Measurements from ENCODE around the gene TCEAL7. TPM values are rescaled to one million over a fixed set of nuclear protein-coding genes. Genes with fewer than 3 reads are reported as not detected.
A peak's percentile ranks its signal among the peaks of the same experiment; 100 is the strongest.

Gene TCEAL7, protein sequence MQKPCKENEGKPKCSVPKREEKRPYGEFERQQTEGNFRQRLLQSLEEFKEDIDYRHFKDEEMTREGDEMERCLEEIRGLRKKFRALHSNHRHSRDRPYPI
- total RNA-seq (2021; ENCODE audit: unreplicated experiment) (not detected), Bru-seq, nascent RNA (percentile 8 among the genes with signal in this experiment), BruChase-seq, experiment 1, labeled RNA remaining after a 2-hour chase (not detected), BruChase-seq, experiment 2, labeled RNA remaining after a 6-hour chase (not detected)
- polyA plus RNA-seq (2012; ENCODE audit: insufficient read length) = not detected
- long read RNA-seq = 0 reads

DNA sequence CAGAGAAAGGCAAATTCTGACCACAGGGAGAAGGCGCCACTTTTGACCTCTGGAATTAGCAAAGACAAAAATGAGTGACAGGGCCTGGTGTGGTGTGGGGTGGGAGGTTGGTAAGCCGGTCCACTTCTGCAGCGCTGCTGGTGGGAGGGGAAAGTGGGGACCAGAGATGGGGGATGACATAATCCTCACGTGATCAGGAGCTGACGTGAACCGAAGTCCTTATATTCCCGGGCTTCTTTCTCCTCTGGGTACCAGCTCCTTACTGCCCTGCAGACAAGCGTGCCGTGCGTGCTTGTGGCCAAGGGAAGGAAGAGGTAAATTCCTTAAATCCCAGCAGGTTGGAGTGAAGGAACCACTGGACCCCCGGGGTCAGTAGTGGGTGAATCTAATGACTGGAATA lies at the start of gene TCEAL7:
Gene TCEAL7 (plus strand): TSS at position 249 of the 400 bp plus-strand sequence. CDS start 1,165 bp downstream, outside the sequence.
- Histone ChIP-seq H3K27ac (ENCODE audit: low read length) (no peak within 1 kb of the TSS), H3K4me3 (ENCODE audit: low read depth in 2 of 2, low read length in 2 of 2) (peak within 1 kb of the TSS in 1 of 2 experiments; percentile 7; a peak in 1 of 4 replicates), H3K4me1 (ENCODE audit: control insufficient read depth, insufficient read depth, low read length) (no peaks in the 10 kb centered on the region; the same call in 1 of the 2 replicates), H3K9me3 (ENCODE audit: control insufficient read depth, insufficient read depth, low read depth, low read length) (no peaks in the 10 kb centered on the region), H3K36me3 (ENCODE audit: control insufficient read depth, insufficient read depth, low read length) (no peaks in the 10 kb centered on the region), H3K27me3 (ENCODE audit: control insufficient read depth, insufficient read depth, low read length) (no peaks in the 10 kb centered on the region)
- intact Hi-C loops (cut with micrococcal nuclease; ENCODE audit: unreplicated experiment) (no loop called here), in situ Hi-C loops (cut with HindIII; ENCODE audit: low pct_unique_long_range_greater_than_20kb, low sequenced_read_pairs) (no loop called here)
- DNase-seq (ENCODE audit: low read depth, low spot score) (no peak), ATAC-seq (no peak)
- TF ChIP-seq POLR2AphosphoS5 (IDR thresholded peaks at IDR 0.05; ENCODE audit: low read depth, low read length) (no peak), SIN3A (IDR thresholded peaks at IDR 0.05; ENCODE audit: borderline replicate concordance, insufficient read depth, low read depth, low read length) (no peak), TCF7L2 (IDR thresholded peaks at IDR 0.05; ENCODE audit: low read depth, low read length) (no peak)
- TF ChIP-seq, protein P1, sequence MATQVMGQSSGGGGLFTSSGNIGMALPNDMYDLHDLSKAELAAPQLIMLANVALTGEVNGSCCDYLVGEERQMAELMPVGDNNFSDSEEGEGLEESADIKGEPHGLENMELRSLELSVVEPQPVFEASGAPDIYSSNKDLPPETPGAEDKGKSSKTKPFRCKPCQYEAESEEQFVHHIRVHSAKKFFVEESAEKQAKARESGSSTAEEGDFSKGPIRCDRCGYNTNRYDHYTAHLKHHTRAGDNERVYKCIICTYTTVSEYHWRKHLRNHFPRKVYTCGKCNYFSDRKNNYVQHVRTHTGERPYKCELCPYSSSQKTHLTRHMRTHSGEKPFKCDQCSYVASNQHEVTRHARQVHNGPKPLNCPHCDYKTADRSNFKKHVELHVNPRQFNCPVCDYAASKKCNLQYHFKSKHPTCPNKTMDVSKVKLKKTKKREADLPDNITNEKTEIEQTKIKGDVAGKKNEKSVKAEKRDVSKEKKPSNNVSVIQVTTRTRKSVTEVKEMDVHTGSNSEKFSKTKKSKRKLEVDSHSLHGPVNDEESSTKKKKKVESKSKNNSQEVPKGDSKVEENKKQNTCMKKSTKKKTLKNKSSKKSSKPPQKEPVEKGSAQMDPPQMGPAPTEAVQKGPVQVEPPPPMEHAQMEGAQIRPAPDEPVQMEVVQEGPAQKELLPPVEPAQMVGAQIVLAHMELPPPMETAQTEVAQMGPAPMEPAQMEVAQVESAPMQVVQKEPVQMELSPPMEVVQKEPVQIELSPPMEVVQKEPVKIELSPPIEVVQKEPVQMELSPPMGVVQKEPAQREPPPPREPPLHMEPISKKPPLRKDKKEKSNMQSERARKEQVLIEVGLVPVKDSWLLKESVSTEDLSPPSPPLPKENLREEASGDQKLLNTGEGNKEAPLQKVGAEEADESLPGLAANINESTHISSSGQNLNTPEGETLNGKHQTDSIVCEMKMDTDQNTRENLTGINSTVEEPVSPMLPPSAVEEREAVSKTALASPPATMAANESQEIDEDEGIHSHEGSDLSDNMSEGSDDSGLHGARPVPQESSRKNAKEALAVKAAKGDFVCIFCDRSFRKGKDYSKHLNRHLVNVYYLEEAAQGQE (IDR thresholded peaks at IDR 0.05; ENCODE audit: insufficient read depth in 1 of 2, low read depth in 2 of 2, low read length in 1 of 2) = no peak
- TF ChIP-seq, protein P2, sequence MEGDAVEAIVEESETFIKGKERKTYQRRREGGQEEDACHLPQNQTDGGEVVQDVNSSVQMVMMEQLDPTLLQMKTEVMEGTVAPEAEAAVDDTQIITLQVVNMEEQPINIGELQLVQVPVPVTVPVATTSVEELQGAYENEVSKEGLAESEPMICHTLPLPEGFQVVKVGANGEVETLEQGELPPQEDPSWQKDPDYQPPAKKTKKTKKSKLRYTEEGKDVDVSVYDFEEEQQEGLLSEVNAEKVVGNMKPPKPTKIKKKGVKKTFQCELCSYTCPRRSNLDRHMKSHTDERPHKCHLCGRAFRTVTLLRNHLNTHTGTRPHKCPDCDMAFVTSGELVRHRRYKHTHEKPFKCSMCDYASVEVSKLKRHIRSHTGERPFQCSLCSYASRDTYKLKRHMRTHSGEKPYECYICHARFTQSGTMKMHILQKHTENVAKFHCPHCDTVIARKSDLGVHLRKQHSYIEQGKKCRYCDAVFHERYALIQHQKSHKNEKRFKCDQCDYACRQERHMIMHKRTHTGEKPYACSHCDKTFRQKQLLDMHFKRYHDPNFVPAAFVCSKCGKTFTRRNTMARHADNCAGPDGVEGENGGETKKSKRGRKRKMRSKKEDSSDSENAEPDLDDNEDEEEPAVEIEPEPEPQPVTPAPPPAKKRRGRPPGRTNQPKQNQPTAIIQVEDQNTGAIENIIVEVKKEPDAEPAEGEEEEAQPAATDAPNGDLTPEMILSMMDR (IDR thresholded peaks at IDR 0.05) = no peak
- BruUV-seq (replicated peaks) = no TSS peak
- POLR2A ChIA-PET = no interaction called here
- CTCF ChIA-PET = interaction anchor here (0.8 kb wide), 1 partner anchor 134 kb away, joined by 3 read pairs; no protein-coding TSS in a partner anchor

DNA sequence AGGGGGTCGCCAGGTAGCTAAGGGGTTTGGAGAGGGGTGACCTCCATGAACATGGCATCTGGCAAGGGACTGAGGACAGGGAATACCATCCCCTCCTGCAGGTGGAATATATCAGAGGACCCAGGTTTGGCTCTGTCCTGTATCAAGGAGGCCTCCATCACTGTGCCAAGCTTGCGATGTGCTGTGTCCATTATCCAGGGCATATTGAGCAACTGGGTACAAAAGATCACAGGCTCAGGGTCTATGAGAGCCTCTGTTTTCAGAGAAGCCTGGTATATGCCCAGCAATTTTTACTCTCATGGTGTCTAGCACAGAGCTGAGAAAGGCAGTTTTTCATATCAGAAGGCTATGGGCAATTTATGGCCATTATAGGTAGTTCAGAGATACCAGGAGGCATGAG lies 36.9 kb upstream of the TCEAL7 start:
- Histone ChIP-seq H3K27ac (ENCODE audit: low read length) (no peak overlapping the region), H3K27me3 (ENCODE audit: control insufficient read depth, insufficient read depth, low read length) (no peaks in the 10 kb centered on the region; the same call in 1 of the 2 replicates), H3K4me1 (ENCODE audit: control insufficient read depth, insufficient read depth, low read length) (no peaks in the 10 kb centered on the region), H3K4me3 (ENCODE audit: low read depth in 2 of 2, low read length in 2 of 2) (no peak overlapping the region), H3K36me3 (ENCODE audit: control insufficient read depth, insufficient read depth, low read length) (no peaks in the 10 kb centered on the region), H3K9me3 (ENCODE audit: control insufficient read depth, insufficient read depth, low read depth, low read length) (no peaks in the 10 kb centered on the region)
- ATAC-seq (no peak), DNase-seq (ENCODE audit: low read depth, low spot score) (no peak)
- ChIA-PET POLR2A (no interaction called here), CTCF (no interaction called here)
- no peak for TF ChIP-seq SIN3A (IDR thresholded peaks at IDR 0.05; ENCODE audit: borderline replicate concordance, insufficient read depth, low read depth, low read length)
- TF ChIP-seq TCF7L2 (IDR thresholded peaks at IDR 0.05; ENCODE audit: low read depth, low read length) = no peak
- no peak for TF ChIP-seq POLR2AphosphoS5 (IDR thresholded peaks at IDR 0.05; ENCODE audit: low read depth, low read length)
- TF ChIP-seq, protein P2 (IDR thresholded peaks at IDR 0.05) = no peak
- TF ChIP-seq, protein P1 (IDR thresholded peaks at IDR 0.05; ENCODE audit: insufficient read depth in 1 of 2, low read depth in 2 of 2, low read length in 1 of 2) = no peak
- BruUV-seq (replicated peaks) = no TSS peak
- intact Hi-C loops (cut with micrococcal nuclease; ENCODE audit: unreplicated experiment) (no loop called here), in situ Hi-C loops (cut with HindIII; ENCODE audit: low pct_unique_long_range_greater_than_20kb, low sequenced_read_pairs) (no loop called here)
